K562 (cell line): ENCODE measurements around the gene TMEM132D.

Experiments used
- ASH1L ChIP-seq: fragments of 450-650 bp; IDR thresholded peaks from 2 replicates; pipeline ENCODE4 v1.6.1; 2018; ENCODE audit warnings: borderline replicate concordance, mild to moderate bottlenecking, low read depth; ENCODE audit not compliant: partially characterized antibody
- CTCF ChIP-seq, 3 experiments: IDR thresholded peaks in 2 of 3; conservative IDR thresholded peaks in 1 of 3; 2 replicates each; pipeline ENCODE4 v1.5.1; 2011 to 2012; ENCODE audit warnings: low read length in 3 of 3, mild to moderate bottlenecking in 3 of 3, control low read depth in 2 of 3, improper control_type of control experiment in 1 of 3, inconsistent platforms in 1 of 3, low read depth in 1 of 3, mixed read lengths in 1 of 3, moderate library complexity in 1 of 3; ENCODE audit not compliant: insufficient read depth in 2 of 3
- ETS2 ChIP-seq: IDR thresholded peaks from 2 replicates; pipeline ENCODE4 v1.6.1; 2016; ENCODE audit warnings: borderline replicate concordance, missing genetic modification characterization, mild to moderate bottlenecking, moderate library complexity, missing compliant biosample characterization; ENCODE audit not compliant: poor library complexity, severe bottlenecking
- EZH2 ChIP-seq: IDR thresholded peaks from 2 replicates; pipeline ENCODE4 v1.6.1; 2012; ENCODE audit warnings: low read depth, mild to moderate bottlenecking, inconsistent platforms, low read length, borderline replicate concordance
- NCOA1 ChIP-seq: fragments of 450-650 bp; IDR thresholded peaks from 2 replicates; pipeline ENCODE4 v1.6.1; 2016; ENCODE audit warnings: low read depth
- NFIC ChIP-seq: fragments of 450-650 bp; IDR thresholded peaks from 2 replicates; pipeline ENCODE4 v1.6.1; 2017; ENCODE audit warnings: mild to moderate bottlenecking, inconsistent platforms
- RBM22 ChIP-seq: fragments of 200-400 bp; formaldehyde crosslinking; IDR thresholded peaks from 2 replicates; pipeline ENCODE4 v1.6.1; 2018; ENCODE audit warnings: low read length, low read depth; ENCODE audit not compliant: poor library complexity, severe bottlenecking
- SMC3 ChIP-seq: conservative IDR thresholded peaks from 2 replicates; pipeline ENCODE4 v1.6.1; 2011; ENCODE audit warnings: low read depth, low read length, improper control_type of control experiment; ENCODE audit not compliant: insufficient read depth
- TOE1 ChIP-seq, 2 experiments: fragments of 450-650 bp in 1 of 2; sonication (generic) in 1 of 2; formaldehyde crosslinking in 1 of 2; IDR thresholded peaks; 2 replicates each; pipeline versions ENCODE4 v1.7.1 to v1.8.0; 2016 to 2022; ENCODE audit warnings: borderline replicate concordance in 2 of 2, mild to moderate bottlenecking in 2 of 2, antibody characterized with exemption in 1 of 2, inconsistent platforms in 1 of 2, low read depth in 1 of 2, missing genetic modification reagents in 1 of 2, moderate library complexity in 1 of 2
- YY1 ChIP-seq, 3 experiments: IDR thresholded peaks; 2 replicates each; pipeline ENCODE4 v1.6.1; 2011; ENCODE audit warnings: low read length in 2 of 3, mild to moderate bottlenecking in 2 of 3, moderate library complexity in 2 of 3, borderline replicate concordance in 1 of 3, control low read depth in 1 of 3, low read depth in 1 of 3; ENCODE audit not compliant: insufficient read depth in 3 of 3, insufficient replicate concordance in 2 of 3, control insufficient read depth in 1 of 3, insufficient read length in 1 of 3; ENCODE audit errors: extremely low read depth in 1 of 3
- ZNF740 ChIP-seq, 3 experiments: fragments of 200-800 bp in 1 of 3; sonication (Bioruptor generic) in 1 of 3; sonication (generic) in 1 of 3; formaldehyde crosslinking in 1 of 3; IDR thresholded peaks; 2 replicates each; pipeline versions ENCODE4 v1.6.1 to v1.8.0; 2016 to 2022; ENCODE audit warnings: mild to moderate bottlenecking in 2 of 3, missing compliant biosample characterization in 2 of 3, missing genetic modification characterization in 2 of 3, missing genetic modification reagents in 1 of 3
- TF ChIP-seq, protein P1 (sequence below): fragments of 450-650 bp; conservative IDR thresholded peaks from 2 replicates; pipeline ENCODE4 v1.6.1; 2016; ENCODE audit warnings: missing genetic modification characterization, low read depth, mild to moderate bottlenecking, missing compliant biosample characterization, moderate library complexity
- TF ChIP-seq, protein P2 (sequence below): sonication (generic); formaldehyde crosslinking; IDR thresholded peaks from 2 replicates; pipeline ENCODE4 v1.8.1; 2022; ENCODE audit warnings: missing genetic modification reagents
- TF ChIP-seq, protein P3 (sequence below), 2 experiments: fragments of 450-650 bp; formaldehyde crosslinking in 1 of 2; IDR thresholded peaks; 2 replicates each; pipeline versions ENCODE4 v1.4.0 to v1.6.1; 2014 to 2020; ENCODE audit warnings: mild to moderate bottlenecking in 2 of 2, borderline replicate concordance in 1 of 2, low read depth in 1 of 2

GRCh38 chr12:129079719-129080118 lies 824.1 kb downstream of the TMEM132D start:
- TF ChIP-seq TOE1 (IDR thresholded peaks at IDR 0.05; ENCODE audit: borderline replicate concordance) (no peak), TOE1 (CRISPR knock-in tag; IDR thresholded peaks at IDR 0.05; ENCODE audit: borderline replicate concordance, low read depth) (no peak), YY1 (IDR thresholded peaks at IDR 0.05; ENCODE audit: borderline replicate concordance in 1 of 3, control insufficient read depth in 1 of 3, extremely low read depth in 1 of 3, insufficient read depth in 3 of 3, insufficient read length in 1 of 3, insufficient replicate concordance in 2 of 3, low read depth in 1 of 3, low read length in 2 of 3) (no peak), CTCF (IDR thresholded peaks at IDR 0.05 in 2 of 3, conservative IDR thresholded peaks at IDR 0.05 in 1 of 3; ENCODE audit: insufficient read depth in 2 of 3, low read depth in 1 of 3, low read length in 3 of 3) (no peak), RBM22 (no peak), ASH1L (no peak), SMC3 (no peak), NFIC (no peak), ZNF740 (CRISPR knock-in tag; IDR thresholded peaks at IDR 0.05) (no peak), ZNF740 (tag; IDR thresholded peaks at IDR 0.05) (no peak), EZH2 (no peak), NCOA1 (no peak), ETS2 (tag) (no peak)
- TF ChIP-seq, protein P1, sequence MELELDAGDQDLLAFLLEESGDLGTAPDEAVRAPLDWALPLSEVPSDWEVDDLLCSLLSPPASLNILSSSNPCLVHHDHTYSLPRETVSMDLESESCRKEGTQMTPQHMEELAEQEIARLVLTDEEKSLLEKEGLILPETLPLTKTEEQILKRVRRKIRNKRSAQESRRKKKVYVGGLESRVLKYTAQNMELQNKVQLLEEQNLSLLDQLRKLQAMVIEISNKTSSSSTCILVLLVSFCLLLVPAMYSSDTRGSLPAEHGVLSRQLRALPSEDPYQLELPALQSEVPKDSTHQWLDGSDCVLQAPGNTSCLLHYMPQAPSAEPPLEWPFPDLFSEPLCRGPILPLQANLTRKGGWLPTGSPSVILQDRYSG (tag) = no peak
- TF ChIP-seq, protein P2, sequence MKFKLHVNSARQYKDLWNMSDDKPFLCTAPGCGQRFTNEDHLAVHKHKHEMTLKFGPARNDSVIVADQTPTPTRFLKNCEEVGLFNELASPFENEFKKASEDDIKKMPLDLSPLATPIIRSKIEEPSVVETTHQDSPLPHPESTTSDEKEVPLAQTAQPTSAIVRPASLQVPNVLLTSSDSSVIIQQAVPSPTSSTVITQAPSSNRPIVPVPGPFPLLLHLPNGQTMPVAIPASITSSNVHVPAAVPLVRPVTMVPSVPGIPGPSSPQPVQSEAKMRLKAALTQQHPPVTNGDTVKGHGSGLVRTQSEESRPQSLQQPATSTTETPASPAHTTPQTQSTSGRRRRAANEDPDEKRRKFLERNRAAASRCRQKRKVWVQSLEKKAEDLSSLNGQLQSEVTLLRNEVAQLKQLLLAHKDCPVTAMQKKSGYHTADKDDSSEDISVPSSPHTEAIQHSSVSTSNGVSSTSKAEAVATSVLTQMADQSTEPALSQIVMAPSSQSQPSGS (CRISPR knock-in tag) = no peak
- TF ChIP-seq, protein P3, sequence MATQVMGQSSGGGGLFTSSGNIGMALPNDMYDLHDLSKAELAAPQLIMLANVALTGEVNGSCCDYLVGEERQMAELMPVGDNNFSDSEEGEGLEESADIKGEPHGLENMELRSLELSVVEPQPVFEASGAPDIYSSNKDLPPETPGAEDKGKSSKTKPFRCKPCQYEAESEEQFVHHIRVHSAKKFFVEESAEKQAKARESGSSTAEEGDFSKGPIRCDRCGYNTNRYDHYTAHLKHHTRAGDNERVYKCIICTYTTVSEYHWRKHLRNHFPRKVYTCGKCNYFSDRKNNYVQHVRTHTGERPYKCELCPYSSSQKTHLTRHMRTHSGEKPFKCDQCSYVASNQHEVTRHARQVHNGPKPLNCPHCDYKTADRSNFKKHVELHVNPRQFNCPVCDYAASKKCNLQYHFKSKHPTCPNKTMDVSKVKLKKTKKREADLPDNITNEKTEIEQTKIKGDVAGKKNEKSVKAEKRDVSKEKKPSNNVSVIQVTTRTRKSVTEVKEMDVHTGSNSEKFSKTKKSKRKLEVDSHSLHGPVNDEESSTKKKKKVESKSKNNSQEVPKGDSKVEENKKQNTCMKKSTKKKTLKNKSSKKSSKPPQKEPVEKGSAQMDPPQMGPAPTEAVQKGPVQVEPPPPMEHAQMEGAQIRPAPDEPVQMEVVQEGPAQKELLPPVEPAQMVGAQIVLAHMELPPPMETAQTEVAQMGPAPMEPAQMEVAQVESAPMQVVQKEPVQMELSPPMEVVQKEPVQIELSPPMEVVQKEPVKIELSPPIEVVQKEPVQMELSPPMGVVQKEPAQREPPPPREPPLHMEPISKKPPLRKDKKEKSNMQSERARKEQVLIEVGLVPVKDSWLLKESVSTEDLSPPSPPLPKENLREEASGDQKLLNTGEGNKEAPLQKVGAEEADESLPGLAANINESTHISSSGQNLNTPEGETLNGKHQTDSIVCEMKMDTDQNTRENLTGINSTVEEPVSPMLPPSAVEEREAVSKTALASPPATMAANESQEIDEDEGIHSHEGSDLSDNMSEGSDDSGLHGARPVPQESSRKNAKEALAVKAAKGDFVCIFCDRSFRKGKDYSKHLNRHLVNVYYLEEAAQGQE (IDR thresholded peaks at IDR 0.05; ENCODE audit: borderline replicate concordance) = no peak
- TF ChIP-seq, protein P3 (CRISPR knock-in tag; IDR thresholded peaks at IDR 0.05; ENCODE audit: low read depth) = no peak
